Activated T-cell treated with anti-CD3 and anti-CD28 coated beads, Interleukin-2, amount 50 U/mL, for 48 hours (primary cell): Measurements from ENCODE around the gene OGFR.

ENCODE experiments used
- DNase-seq, 2 experiments: peaks; one replicate each; pipeline ENCODE4 v3.0.0-alpha.2; 2020

Gene OGFR

GRCh38 chr20:62770111-62770910 is 34.3 kb upstream of the OGFR start:
- no peak for DNase-seq

DNA sequence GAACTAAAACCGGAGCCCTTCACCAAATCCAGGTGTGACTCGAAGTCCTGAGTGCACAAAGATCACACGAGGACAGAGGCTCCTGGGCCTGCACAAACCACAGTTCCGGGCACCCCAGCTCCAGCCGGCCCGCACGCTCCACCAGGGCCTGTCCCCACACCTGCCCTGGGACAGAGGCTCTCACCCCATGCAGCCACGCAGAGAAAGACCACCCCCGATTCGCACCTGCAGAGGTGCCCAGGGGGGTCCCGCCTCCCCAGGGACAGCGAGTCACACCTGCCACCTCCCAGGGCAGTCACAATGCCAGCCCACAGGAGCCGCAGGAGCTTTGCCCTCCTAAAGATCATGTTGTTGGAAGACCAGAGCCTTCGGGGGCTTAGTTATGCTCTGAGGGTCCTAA is 33.7 kb upstream of the OGFR start:
- no peak for DNase-seq

GRCh38 chr20:62771396-62772102 is 33.1 kb upstream of the OGFR start:
- DNase-seq, result no peak

DNA sequence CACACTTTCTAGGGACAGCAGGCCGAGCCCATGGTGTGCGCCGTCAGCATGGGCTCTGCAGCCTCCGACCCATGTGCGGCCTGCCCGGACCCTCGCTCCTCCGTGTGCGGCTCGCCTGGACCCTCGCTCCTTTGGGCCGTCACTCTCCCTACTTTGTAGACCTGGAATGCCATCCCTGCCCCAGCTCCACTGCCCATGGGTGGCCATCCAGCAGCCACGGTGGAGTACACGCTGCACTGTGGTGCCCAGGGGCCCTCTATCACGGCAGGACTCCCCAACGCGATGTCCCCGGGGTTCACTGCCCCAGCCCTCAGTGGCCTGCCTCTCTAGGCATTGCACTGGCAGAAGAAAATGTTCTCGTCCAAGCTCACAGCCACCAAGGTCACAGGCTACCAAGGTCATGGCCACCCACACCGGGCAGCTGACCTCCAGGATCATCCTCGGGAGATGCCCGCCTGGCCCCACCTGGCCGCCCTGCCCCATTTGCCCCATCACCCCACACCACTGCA is 32.5 kb upstream of the OGFR start:
- DNase-seq, result no peak

DNA sequence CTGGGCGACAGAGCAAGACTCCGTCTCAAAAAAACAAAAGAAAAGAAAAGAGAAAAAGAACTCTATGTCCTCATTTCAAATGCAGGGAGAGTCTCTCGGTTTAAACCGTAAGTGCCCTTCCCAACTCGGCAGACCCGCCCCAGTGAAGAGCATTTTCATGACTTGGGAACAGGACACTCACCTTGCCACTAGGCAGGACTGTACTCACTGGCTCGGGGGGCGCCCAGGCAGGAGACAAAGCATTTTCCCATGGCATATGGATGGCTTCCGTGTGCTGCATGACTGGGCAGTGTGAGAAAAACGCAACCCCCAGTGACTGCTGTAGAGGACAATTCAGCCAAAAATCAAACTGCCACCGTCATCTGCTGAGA is 32.0 kb upstream of the OGFR start:
- no peak for DNase-seq

DNA sequence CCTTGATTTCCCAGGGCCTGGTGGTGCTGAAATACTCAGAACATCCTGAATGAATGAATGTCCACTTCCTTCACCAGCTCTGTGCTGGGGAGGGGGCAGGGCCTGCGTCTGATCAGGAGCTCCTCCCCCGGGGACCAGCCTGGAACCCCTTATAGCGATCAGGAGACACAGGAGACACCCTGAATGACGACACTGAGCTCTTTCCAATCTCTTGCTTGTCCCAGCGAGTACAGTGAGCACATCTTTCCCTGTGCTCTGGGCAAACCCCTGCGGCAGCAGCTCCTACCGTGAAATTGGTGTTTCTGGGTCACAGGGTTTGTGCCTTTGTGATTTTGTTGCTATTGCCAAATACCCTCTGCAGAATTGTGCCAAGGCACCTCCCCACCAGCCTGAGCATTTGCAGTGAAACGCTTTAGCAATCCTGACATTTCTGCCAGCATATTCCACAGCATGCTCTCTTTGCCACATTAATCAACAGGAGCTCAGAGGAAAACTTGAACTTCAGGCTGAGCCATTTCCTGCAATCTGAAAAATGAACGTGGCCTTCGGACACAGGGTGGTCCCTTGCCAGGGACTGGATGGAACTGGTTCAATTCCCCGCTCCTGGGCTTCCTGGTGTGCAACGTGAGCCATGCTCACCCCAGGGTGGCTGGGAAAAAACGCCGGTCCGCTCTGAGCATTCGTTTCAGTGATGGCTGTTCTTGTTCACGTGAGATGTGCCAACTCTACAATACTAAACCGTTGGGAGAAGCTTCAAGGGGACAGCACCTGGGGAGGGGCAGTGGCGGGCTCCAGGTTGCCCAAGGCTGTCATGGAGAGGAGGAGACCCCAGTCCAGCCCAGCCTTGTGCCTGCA is 31.4 kb upstream of the OGFR start:
- no peak for DNase-seq

DNA sequence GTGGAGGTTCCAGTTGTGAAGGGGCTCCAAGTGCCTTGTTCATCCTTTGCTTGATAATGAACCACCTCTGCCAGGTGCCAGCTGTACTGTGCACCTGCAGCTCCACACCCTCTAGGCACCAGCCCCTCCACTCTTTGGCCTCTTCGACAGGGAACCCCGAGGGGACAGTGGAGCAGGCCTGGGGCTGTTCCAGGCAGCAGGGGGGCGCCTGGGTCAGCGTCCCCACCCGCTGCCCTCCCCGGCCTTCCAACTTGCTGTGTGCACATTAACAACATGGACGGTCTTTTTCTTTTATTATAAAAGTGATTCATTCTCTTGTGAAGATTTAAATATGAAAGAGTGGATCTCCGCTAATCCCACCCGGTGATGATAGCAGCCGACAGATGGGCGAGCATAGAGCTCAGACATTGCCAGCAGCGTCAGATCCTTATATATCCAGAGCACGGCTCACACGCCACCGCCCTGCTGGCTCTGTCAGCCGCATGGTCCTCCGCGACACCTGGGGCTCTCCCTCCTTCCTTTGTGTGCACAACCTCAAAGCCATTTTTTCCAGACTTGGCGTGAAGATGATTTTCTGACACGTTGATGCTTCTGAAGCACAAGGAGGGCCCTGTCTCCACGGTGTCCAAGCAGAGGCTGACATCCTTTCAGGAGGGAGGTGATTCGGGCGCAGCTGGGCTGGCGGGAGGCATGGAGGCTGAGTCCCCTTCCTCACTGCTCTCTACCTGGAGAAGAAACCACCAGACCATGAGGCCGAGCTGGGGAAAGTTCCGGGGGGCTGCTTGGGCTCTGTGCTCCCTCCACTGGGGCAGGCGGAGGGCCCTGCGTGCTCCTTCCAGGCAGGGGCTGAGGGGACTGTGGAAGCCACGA is 30.6 kb upstream of the OGFR start:
- DNase-seq, result no peak

DNA sequence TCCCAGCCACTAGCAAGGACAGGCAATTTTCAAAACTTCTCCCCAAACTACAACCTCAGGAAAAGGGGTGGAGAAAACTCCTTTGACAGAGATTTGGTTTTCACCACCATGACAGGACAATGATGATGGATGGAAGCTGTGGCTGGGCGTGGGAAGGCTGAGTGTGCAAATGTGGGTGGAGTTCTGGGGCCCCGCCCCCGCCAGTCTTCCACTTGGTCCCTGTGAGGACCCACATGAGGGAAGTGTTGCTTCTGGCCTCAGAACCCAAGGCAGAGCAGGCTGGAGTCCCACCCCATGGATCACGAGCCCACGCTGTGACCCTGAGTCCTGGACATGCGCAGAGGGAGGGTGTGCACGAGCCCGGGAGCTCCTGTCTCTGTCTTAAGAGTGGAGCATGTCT is 29.9 kb upstream of the OGFR start:
- DNase-seq, result peak in 1 of 2 experiments; percentile 47

DNA sequence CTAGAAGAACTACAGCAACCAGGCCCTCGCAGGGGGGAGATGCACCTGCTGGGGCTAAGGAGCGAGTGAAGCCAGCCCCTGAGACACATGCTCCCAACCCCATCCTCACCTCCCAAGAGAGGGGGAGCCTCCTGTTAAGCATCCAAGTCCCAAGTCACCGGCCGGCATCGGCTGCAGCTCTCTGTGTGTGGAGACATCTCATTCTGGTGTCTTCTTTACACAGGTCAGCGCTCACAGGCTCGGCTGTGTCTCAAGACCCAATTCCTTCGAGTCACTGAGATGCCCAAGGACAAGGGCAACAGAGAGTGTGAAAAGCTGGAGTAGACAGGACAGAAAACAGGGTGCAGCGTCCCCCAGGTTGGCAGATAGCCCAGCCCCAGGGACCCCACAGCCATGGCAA is 29.4 kb upstream of the OGFR start:
- DNase-seq, result no peak

GRCh38 chr20:62776035-62776691 is 28.5 kb upstream of the OGFR start:
- DNase-seq, result no peak

GRCh38 chr20:62776692-62777527 is 27.7 kb upstream of the OGFR start:
- peak; percentile 69 to 77 for DNase-seq

- no peak for DNase-seq
Measured at GRCh38 chr20:62777528-62777830, 27.2 kb upstream of the OGFR start.

DNA sequence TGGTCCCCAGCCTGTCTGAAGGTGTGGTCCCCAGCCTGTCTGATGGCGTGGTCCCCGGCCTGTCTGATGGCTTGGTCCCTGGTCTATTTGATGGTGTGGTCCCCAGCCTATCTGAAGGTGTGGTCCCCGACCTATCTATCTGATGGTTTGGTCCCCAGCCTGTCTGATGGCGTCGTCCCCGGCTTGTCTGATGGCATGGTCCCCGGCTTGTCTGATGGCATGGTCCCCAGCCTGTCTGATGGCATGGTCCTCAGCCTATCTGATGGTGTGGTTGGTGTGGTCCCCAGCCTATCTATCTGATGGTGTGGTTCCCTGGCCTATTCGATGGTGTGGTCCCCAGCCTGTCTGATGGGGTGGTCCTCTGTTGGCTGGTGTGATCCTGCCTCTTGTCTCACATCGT is 26.6 kb upstream of the OGFR start:
- DNase-seq, result no peak

- no peak for DNase-seq
Measured at GRCh38 chr20:62778601-62779416, 25.8 kb upstream of the OGFR start.

- no peak for DNase-seq
Measured at GRCh38 chr20:62779417-62779685, 25.3 kb upstream of the OGFR start.

GRCh38 chr20:62780204-62780603 is 24.4 kb upstream of the OGFR start:
- no peak for DNase-seq

GRCh38 chr20:62780696-62781095 is 23.9 kb upstream of the OGFR start:
- no peak for DNase-seq

DNA sequence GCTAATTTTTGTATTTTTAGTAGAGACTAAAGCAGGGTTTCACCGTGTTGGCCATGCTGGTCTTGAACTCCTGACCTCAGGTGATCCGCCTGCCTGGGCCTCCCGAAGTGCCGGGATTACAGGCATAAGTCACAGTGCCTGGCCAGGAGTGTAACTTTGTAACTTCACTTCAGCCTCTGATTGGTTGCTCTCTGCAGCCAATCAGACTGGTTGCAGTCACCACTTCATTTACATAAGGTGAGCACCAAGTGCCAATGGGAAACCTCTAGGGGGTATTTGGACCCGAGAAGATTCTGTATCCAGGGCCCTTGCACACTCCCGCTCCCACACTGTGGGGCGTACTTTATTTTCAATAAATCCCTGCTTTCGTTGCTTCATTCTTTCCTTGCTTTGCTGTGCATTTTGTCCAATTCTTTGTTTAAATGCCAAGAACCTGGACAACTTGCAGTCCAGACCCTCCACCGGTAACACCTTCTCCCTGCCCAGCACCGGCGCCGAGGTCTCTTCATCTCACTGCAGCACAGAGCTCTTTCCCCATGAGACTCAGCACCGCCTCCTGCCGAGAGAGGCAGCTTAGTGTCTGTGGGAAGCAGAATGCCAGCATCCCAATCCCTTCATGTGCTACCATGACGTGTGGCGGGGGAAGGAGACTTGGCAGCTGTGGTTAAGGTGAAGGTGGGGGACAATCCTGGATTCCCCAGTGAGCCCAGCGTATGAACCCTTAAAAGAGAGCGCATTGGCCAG is 22.3 kb upstream of the OGFR start:
- no peak for DNase-seq

- DNase-seq, result no peak
Measured at GRCh38 chr20:62782893-62783278, 21.7 kb upstream of the OGFR start.

DNA sequence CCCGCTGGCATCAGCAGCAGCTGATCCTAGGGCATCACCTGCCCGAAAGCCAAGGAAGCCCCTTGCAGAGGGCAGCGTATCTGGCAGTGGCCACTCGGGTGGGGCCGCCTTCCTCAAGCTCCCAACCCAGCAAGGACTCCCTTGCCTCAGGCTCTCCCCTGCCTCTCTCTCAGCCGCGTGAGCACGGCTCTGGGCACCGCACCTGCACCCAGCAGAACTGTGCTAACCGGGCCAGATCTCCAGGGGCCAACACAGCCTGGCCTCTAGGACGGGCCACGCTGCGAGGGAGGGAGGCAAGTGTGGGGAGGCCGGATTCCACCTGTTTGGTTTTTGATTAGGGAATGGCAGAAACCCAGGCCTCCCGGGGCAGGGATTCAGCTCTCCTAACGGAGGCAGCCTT is 20.1 kb upstream of the OGFR start:
- DNase-seq, result no peak
